SU-DHL-6 (cell line): ENCODE measurements around the gene TVP23A.

Experiments used
- EZH2phosphoT487 ChIP-seq: fragments of 200-600 bp; sonication (generic), shearing (Covaris generic); conservative IDR thresholded peaks from 2 replicates; pipeline ENCODE4 v1.6.1; 2018; ENCODE audit warnings: mild to moderate bottlenecking, antibody characterized with exemption, low read length, moderate library complexity, mixed read lengths
- TF ChIP-seq, protein P1 (sequence below): fragments of 200-600 bp; sonication (generic); IDR thresholded peaks from one replicate; pipeline ENCODE4 v1.5.1; 2017; ENCODE audit warnings: antibody characterized with exemption, mild to moderate bottlenecking, low read length, moderate library complexity; ENCODE audit not compliant: insufficient read depth, poor library complexity, severe bottlenecking

DNA sequence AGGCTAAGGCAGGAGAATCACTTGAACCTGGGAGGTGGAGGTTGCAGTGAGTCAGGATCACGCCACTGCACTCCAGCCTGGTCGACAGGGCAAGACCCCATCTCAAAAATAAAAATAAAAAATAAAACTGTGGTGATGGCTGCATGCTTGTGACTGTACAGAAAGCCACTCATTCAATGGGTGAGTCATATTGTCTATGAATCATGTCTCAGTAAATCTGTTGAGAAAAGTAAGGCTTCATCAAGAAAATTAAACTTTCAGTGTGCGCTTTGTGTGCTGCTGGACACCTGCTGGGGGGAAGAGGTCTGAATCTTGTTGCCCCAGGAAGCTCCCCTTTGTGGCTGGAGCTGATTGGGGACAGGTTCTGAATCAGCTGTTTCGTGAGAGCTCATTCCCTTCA, 63.7 kb downstream of the TVP23A start:
- TF ChIP-seq, protein P1, sequence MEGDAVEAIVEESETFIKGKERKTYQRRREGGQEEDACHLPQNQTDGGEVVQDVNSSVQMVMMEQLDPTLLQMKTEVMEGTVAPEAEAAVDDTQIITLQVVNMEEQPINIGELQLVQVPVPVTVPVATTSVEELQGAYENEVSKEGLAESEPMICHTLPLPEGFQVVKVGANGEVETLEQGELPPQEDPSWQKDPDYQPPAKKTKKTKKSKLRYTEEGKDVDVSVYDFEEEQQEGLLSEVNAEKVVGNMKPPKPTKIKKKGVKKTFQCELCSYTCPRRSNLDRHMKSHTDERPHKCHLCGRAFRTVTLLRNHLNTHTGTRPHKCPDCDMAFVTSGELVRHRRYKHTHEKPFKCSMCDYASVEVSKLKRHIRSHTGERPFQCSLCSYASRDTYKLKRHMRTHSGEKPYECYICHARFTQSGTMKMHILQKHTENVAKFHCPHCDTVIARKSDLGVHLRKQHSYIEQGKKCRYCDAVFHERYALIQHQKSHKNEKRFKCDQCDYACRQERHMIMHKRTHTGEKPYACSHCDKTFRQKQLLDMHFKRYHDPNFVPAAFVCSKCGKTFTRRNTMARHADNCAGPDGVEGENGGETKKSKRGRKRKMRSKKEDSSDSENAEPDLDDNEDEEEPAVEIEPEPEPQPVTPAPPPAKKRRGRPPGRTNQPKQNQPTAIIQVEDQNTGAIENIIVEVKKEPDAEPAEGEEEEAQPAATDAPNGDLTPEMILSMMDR, result no peak
- TF ChIP-seq EZH2phosphoT487, result no peak
